HepG2 (cell line): ENCODE results near the gene GANC. TPM values are rescaled to one million over a fixed set of nuclear protein-coding genes. Genes with fewer than 3 reads are reported as not detected.

Experiments used
- ATF7-NPFF ChIP-seq: sonication (generic); formaldehyde crosslinking; IDR thresholded peaks from 2 replicates; pipeline ENCODE4 v1.8.1; 2023; ENCODE audit warnings: mild to moderate bottlenecking, low read depth, missing genetic modification reagents, moderate library complexity
- CEBPZ ChIP-seq: IDR thresholded peaks from 2 replicates; pipeline ENCODE4 v1.6.1; 2012; ENCODE audit warnings: low read length, improper control_type of control experiment
- CREB1 ChIP-seq, 2 experiments: fragments of 450-650 bp in 1 of 2; IDR thresholded peaks; 2 replicates each; pipeline ENCODE4 v1.6.1; 2016 to 2017; ENCODE audit warnings: control low read depth in 1 of 2, mild to moderate bottlenecking in 1 of 2, missing compliant biosample characterization in 1 of 2, missing genetic modification characterization in 1 of 2
- DMAP1 ChIP-seq: IDR thresholded peaks from 2 replicates; pipeline ENCODE4 v1.6.1; 2016
- IRF2 ChIP-seq: IDR thresholded peaks from 2 replicates; pipeline ENCODE4 v1.6.1; 2018; ENCODE audit warnings: missing genetic modification reagents, missing compliant biosample characterization
- IRX3 ChIP-seq: sonication (generic); formaldehyde crosslinking; IDR thresholded peaks from 2 replicates; pipeline ENCODE4 v1.8.1; 2023; ENCODE audit warnings: mild to moderate bottlenecking, low read depth, missing genetic modification reagents, borderline replicate concordance
- NFYB ChIP-seq: sonication (generic); formaldehyde crosslinking; IDR thresholded peaks from 2 replicates; pipeline ENCODE4 v1.4.0; 2020; ENCODE audit warnings: missing genetic modification reagents
- PRPF4 ChIP-seq: fragments of 200-400 bp; formaldehyde crosslinking; IDR thresholded peaks from 2 replicates; pipeline ENCODE4 v1.6.1; 2016; ENCODE audit warnings: low read length, low read depth; ENCODE audit not compliant: poor library complexity, severe bottlenecking
- SMYD3 ChIP-seq: sonication (generic); formaldehyde crosslinking; IDR thresholded peaks from 2 replicates; pipeline ENCODE4 v1.8.1; 2023; ENCODE audit warnings: mild to moderate bottlenecking, missing genetic modification reagents
- SRF ChIP-seq: IDR thresholded peaks from 2 replicates; pipeline ENCODE4 v1.6.1; 2011; ENCODE audit warnings: mild to moderate bottlenecking, low read depth, low read length, moderate library complexity
- TBP ChIP-seq: sonication (generic); formaldehyde crosslinking; IDR thresholded peaks from 2 replicates; pipeline ENCODE4 v1.5.0; 2020; ENCODE audit warnings: missing genetic modification reagents
- TCF7 ChIP-seq: sonication (generic); IDR thresholded peaks from 2 replicates; pipeline ENCODE4 v1.6.1; 2016; ENCODE audit warnings: antibody characterized with exemption, low read depth
- ZFP62 ChIP-seq: sonication (generic); formaldehyde crosslinking; IDR thresholded peaks from 2 replicates; pipeline ENCODE4 v1.4.0; 2020; ENCODE audit warnings: missing genetic modification reagents
- ZNF275 ChIP-seq: sonication (generic); formaldehyde crosslinking; IDR thresholded peaks from 2 replicates; pipeline ENCODE4 v1.8.0; 2022; ENCODE audit warnings: missing genetic modification reagents, mild to moderate bottlenecking, inconsistent platforms, borderline replicate concordance
- ZSCAN12 ChIP-seq: sonication (generic); formaldehyde crosslinking; IDR thresholded peaks from 2 replicates; pipeline ENCODE4 v1.9.0; 2021; ENCODE audit warnings: mild to moderate bottlenecking, missing genetic modification reagents
- ZSCAN22 ChIP-seq: sonication (generic); formaldehyde crosslinking; IDR thresholded peaks from 2 replicates; pipeline ENCODE4 v1.4.0; 2020; ENCODE audit warnings: mild to moderate bottlenecking, missing genetic modification reagents
- ZUFSP ChIP-seq: sonication (generic); formaldehyde crosslinking; IDR thresholded peaks from 2 replicates; pipeline ENCODE4 v1.9.0; 2021; ENCODE audit warnings: missing genetic modification reagents, mild to moderate bottlenecking, borderline replicate concordance
- polyA plus RNA-seq, 8 experiments: library from polyadenylated mRNA; depleted of rRNA in 3 of 8; stranded (reverse) in 7 of 8; unstranded in 1 of 8; fragments of >200 nt; fragmentation: Illumina TruSeq in 4 of 8; extraction: Trizol in 4 of 8; gene quantifications; 2 replicates each; pipeline versions ENCODE4 v1.2.1 to v1.2.3, GENCODE V29; 2011 to 2016; ENCODE audit warnings: low read depth in 4 of 8, missing spikeins in 1 of 8, mixed read lengths in 1 of 8; ENCODE audit not compliant: insufficient read depth in 1 of 8
- total RNA-seq, 5 experiments: library from RNA; depleted of rRNA; stranded (reverse); fragments of >200 nt; fragmentation: Illumina TruSeq; extraction: Trizol; gene quantifications; 2 replicates each; pipeline ENCODE4 v1.2.3, GENCODE V29; 2016; ENCODE audit warnings: low read depth in 1 of 5

Gene GANC
- total and polyA plus RNA-seq, 2 of the 13 experiments (the other 11 are each of a cell fraction or from before 2014, with no cell fraction given), result 17.0 to 21.0 TPM

DNA sequence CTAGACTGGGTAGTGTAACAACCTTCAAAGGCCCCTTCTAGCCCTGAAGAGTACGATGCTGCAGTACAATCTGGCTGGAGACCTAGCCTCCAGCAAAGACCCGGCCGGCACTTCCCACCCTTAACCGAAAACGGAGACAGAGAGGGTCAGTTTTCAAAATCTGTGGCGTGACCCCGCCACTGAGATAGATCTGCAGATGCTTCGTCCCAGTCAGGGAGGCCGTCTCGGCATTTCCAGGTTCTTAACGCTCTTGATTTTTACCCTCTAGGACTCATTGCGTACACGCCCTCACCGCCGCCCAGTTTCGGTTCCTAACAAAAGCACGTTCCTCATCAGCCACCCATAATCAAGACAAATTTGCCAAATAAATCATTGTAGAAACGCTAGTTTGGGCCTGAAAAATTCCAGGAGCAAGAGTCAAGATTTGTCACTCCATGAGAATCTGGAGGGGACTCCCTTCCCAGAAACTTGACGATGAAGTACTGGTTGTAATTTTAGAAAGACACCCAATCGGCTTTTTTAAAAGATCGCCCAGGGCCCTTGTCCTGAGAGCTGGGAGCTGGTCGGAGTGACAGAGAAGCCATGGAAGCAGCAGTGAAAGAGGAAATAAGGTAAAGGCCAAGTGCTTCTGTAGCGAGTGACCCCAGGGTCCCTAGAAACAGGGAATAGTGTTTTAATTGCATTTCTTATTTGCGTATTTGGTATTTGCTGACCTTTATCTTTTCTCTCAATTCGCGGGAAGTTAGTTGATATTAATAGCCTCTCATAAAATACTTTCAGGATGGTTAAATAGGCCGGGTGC lies 1.1 kb downstream of the GANC start (continued):
- TF ChIP-seq ATF7-NPFF (no peak), PRPF4 (no peak), ZFP62 (CRISPR knock-in tag) (no peak), TCF7 (no peak), ZSCAN12 (CRISPR knock-in tag) (no peak), SMYD3 (CRISPR knock-in tag) (0 out of 2 replicates have a peak, but pooled peaks have one; percentile 11), SRF (no peak), TBP (no peak), CEBPZ (no peak), IRX3 (0 out of 2 replicates have a peak, but pooled peaks have one; percentile 14), CREB1 (IDR thresholded peaks at IDR 0.05) (no peak), CREB1 (CRISPR knock-in tag; IDR thresholded peaks at IDR 0.05) (0 out of 2 replicates have a peak, but pooled peaks have one; percentile 18), ZSCAN22 (0 out of 2 replicates have a peak, but pooled peaks have one; percentile 50), ZUFSP (CRISPR knock-in tag) (no peak), NFYB (CRISPR knock-in tag) (no peak), ZNF275 (CRISPR knock-in tag) (peak; percentile 5; the same call in 1 of the 2 replicates), DMAP1 (CRISPR knock-in tag) (peak; percentile 37; the same call in 1 of the 2 replicates), IRF2 (CRISPR knock-in tag) (no peak)
